H1 (cell line): ENCODE results near the gene DNAH8. TPM values are rescaled to one million over a fixed set of nuclear protein-coding genes. Genes with fewer than 3 reads are reported as not detected.
A peak's percentile ranks its signal among the peaks of the same experiment; 100 is the strongest.

ENCODE experiments used
- CTCF ChIA-PET: fragments of 300-600 bp; sonication (Branson Sonifier 250); formaldehyde crosslinking; loops from one replicate; lab custom pipeline; 2021; ENCODE audit not compliant: partially characterized antibody; lab: Charles Lee
- POLR2A ChIA-PET: fragments of 300-600 bp; sonication (Branson Sonifier 250); formaldehyde crosslinking; loops from one replicate; lab custom pipeline; 2021; ENCODE audit warnings: inconsistent platforms; ENCODE audit not compliant: partially characterized antibody; lab: Charles Lee
- DNase-seq, 2 experiments: peaks; one replicate each; pipeline versions ENCODE4 v3.0.0 to v3.0.0-alpha.2; 2010 to 2022; ENCODE audit warnings: low spot score in 2 of 2, low read depth in 1 of 2, mixed read lengths in 1 of 2
- FAIRE-seq: peaks from 2 replicates; lab custom pipeline; 2011; peaks lifted over from hg19 to GRCh38; lab: Jason Lieb, UNC
- H2AFZ ChIP-seq: 2 replicates; pipeline ENCODE4 v1.8.1; 2012; ENCODE audit warnings: low read length, inconsistent platforms
- H2AK5ac ChIP-seq: 2 replicates; pipeline ENCODE4 v1.6.1; 2013; ENCODE audit warnings: low read depth, low read length
- H2BK120ac ChIP-seq: replicated peaks from 2 replicates; pipeline ENCODE3; 2013; ENCODE audit warnings: low read depth, low read length, inconsistent platforms
- H2BK12ac ChIP-seq: 2 replicates; pipeline ENCODE4 v1.6.1; 2013; ENCODE audit warnings: low read depth, low read length
- H2BK15ac ChIP-seq: 2 replicates; pipeline ENCODE4 v1.6.1; 2013; ENCODE audit warnings: low read length
- H2BK20ac ChIP-seq: 2 replicates; pipeline ENCODE4 v1.6.1; 2013; ENCODE audit warnings: low read length
- H2BK5ac ChIP-seq: 2 replicates; pipeline ENCODE4 v1.6.1; 2013; ENCODE audit warnings: low read depth, low read length
- H3K14ac ChIP-seq: 2 replicates; pipeline ENCODE4 v1.6.1; 2013; ENCODE audit warnings: inconsistent platforms; ENCODE audit not compliant: insufficient read length
- H3K18ac ChIP-seq: 2 replicates; pipeline ENCODE4 v1.6.1; 2013; ENCODE audit warnings: low read length; ENCODE audit errors: extremely low read depth
- H3K23ac ChIP-seq: 2 replicates; pipeline ENCODE4 v1.6.1; 2013; ENCODE audit warnings: inconsistent platforms; ENCODE audit not compliant: insufficient read length
- H3K23me2 ChIP-seq: 2 replicates; pipeline ENCODE4 v1.6.1; 2013; ENCODE audit warnings: low read depth, low read length
- H3K27ac ChIP-seq: 2 replicates; pipeline ENCODE4 v1.6.1; 2011; ENCODE audit warnings: low read depth, low read length, inconsistent platforms
- H3K27me3 ChIP-seq, 4 experiments: replicated peaks in 1 of 4; 1 replicate in 1 of 4; 2 replicates in 3 of 4; pipeline versions ENCODE4 v1.6.1 to v1.8.1; 2011 to 2013; ENCODE audit warnings: low read length in 3 of 4, mild to moderate bottlenecking in 3 of 4, inconsistent platforms in 2 of 4, mixed read lengths in 2 of 4, moderate library complexity in 1 of 4; ENCODE audit not compliant: control insufficient read depth in 3 of 4, insufficient read depth in 3 of 4; ENCODE audit errors: extremely low read depth in 1 of 4
- H3K36me3 ChIP-seq, 4 experiments: 2 replicates each; pipeline versions ENCODE4 v1.6.1 to v1.8.1; 2011 to 2013; ENCODE audit warnings: mild to moderate bottlenecking in 4 of 4, low read length in 3 of 4, moderate library complexity in 2 of 4, control low read depth in 1 of 4, inconsistent platforms in 1 of 4; ENCODE audit not compliant: insufficient read depth in 4 of 4, control insufficient read depth in 2 of 4
- H3K4ac ChIP-seq: replicated peaks from 2 replicates; pipeline ENCODE3; 2013; ENCODE audit warnings: low read length, low read depth, mixed read lengths, inconsistent platforms; ENCODE audit not compliant: insufficient read length
- H3K4me1 ChIP-seq, 4 experiments: replicated peaks in 1 of 4; 1 replicate in 1 of 4; 2 replicates in 3 of 4; pipeline versions ENCODE4 v1.6.1 to v1.8.1; 2011 to 2013; ENCODE audit warnings: low read length in 3 of 4, inconsistent platforms in 2 of 4, mixed read lengths in 1 of 4; ENCODE audit not compliant: insufficient read depth in 4 of 4, control insufficient read depth in 3 of 4
- H3K4me2 ChIP-seq, 2 experiments: 2 replicates each; pipeline versions ENCODE4 v1.6.1 to v1.8.1; 2011 to 2013; ENCODE audit warnings: low read depth in 2 of 2, low read length in 2 of 2, control low read depth in 1 of 2, inconsistent platforms in 1 of 2, mild to moderate bottlenecking in 1 of 2; ENCODE audit not compliant: insufficient read depth in 1 of 2
- H3K4me3 ChIP-seq, 4 experiments: fragments of 200-600, 300-600 bp in 1 of 4; sonication (generic), shearing (Covaris generic), sonication (Bioruptor Twin) in 1 of 4; 2 replicates each; pipeline versions ENCODE4 v1.5.1 to v1.8.1; 2011 to 2016; ENCODE audit warnings: low read length in 4 of 4, low read depth in 3 of 4, control low read depth in 2 of 4, inconsistent platforms in 2 of 4, mild to moderate bottlenecking in 2 of 4, mixed read lengths in 1 of 4, moderate library complexity in 1 of 4; ENCODE audit not compliant: insufficient read depth in 2 of 4; ENCODE audit errors: extremely low read depth in 1 of 4
- H3K56ac ChIP-seq: replicated peaks from 2 replicates; pipeline ENCODE3; 2013; ENCODE audit warnings: low read depth, mild to moderate bottlenecking, mixed read lengths, low read length, inconsistent platforms; ENCODE audit not compliant: insufficient read length
- H3K79me1 ChIP-seq: 2 replicates; pipeline ENCODE4 v1.6.1; 2013; ENCODE audit warnings: low read depth, low read length, control low read depth
- H3K79me2 ChIP-seq, 2 experiments: 2 replicates each; pipeline versions ENCODE4 v1.6.1 to v1.8.1; 2012 to 2013; ENCODE audit warnings: low read length in 2 of 2, mild to moderate bottlenecking in 2 of 2, inconsistent platforms in 1 of 2; ENCODE audit not compliant: insufficient read depth in 2 of 2, control insufficient read depth in 1 of 2
- H3K9ac ChIP-seq, 4 experiments: replicated peaks in 1 of 4; 1 replicate in 1 of 4; 2 replicates in 3 of 4; pipeline versions ENCODE4 v1.6.1 to v1.8.1; 2011 to 2013; ENCODE audit warnings: low read depth in 3 of 4, low read length in 3 of 4, control low read depth in 2 of 4, mild to moderate bottlenecking in 2 of 4, moderate library complexity in 2 of 4, inconsistent platforms in 1 of 4; ENCODE audit errors: extremely low read depth in 1 of 4
- H3K9me3 ChIP-seq, 2 experiments: 2 replicates each; pipeline versions ENCODE4 v1.6.1 to v1.8.1; 2012 to 2013; ENCODE audit warnings: mild to moderate bottlenecking in 2 of 2, moderate library complexity in 2 of 2, control low read depth in 1 of 2, inconsistent platforms in 1 of 2, low read depth in 1 of 2, low read length in 1 of 2, mixed read lengths in 1 of 2; ENCODE audit not compliant: insufficient read depth in 2 of 2
- H4K20me1 ChIP-seq, 2 experiments: replicated peaks in 1 of 2; 2 replicates each; pipeline versions ENCODE3 to v1.8.1; 2011 to 2013; ENCODE audit warnings: inconsistent platforms in 2 of 2, low read length in 2 of 2, mild to moderate bottlenecking in 1 of 2; ENCODE audit not compliant: insufficient read depth in 2 of 2, control insufficient read depth in 1 of 2
- H4K5ac ChIP-seq: 2 replicates; pipeline ENCODE4 v1.6.1; 2013; ENCODE audit warnings: low read length, low read depth, mixed read lengths, inconsistent platforms; ENCODE audit not compliant: insufficient read length
- H4K8ac ChIP-seq: 2 replicates; pipeline ENCODE4 v1.8.0; 2013; ENCODE audit warnings: mild to moderate bottlenecking, moderate library complexity, low read length, inconsistent platforms; ENCODE audit not compliant: insufficient read depth; ENCODE audit errors: extremely low read depth
- H4K91ac ChIP-seq: replicated peaks from 2 replicates; pipeline ENCODE3; 2013; ENCODE audit warnings: low read length, mixed read lengths, inconsistent platforms; ENCODE audit not compliant: insufficient read length
- ASH2L ChIP-seq: fragments of 200-600, 300-600 bp; sonication (generic); IDR thresholded peaks from one replicate; pipeline ENCODE4 v1.7.1; 2017; ENCODE audit warnings: low read length
- CBX5 ChIP-seq: fragments of 300-800, 300-1000 bp; sonication (generic); IDR thresholded peaks from 2 replicates; pipeline ENCODE4 v1.7.1; 2016; ENCODE audit warnings: antibody characterized with exemption, low read length, low read depth
- HDAC2 ChIP-seq, 2 experiments: fragments of 300-600 bp in 1 of 2; sonication (generic) in 1 of 2; IDR thresholded peaks; 2 replicates each; pipeline ENCODE4 v1.6.1; 2011 to 2012; ENCODE audit warnings: low read depth in 2 of 2, low read length in 2 of 2, mild to moderate bottlenecking in 2 of 2, moderate library complexity in 2 of 2, borderline replicate concordance in 1 of 2, inconsistent platforms in 1 of 2
- JUN ChIP-seq: IDR thresholded peaks from 2 replicates; pipeline ENCODE4 v1.6.1; 2011; ENCODE audit warnings: low read depth, mild to moderate bottlenecking, improper control_type of control experiment, low read length
- KDM5A ChIP-seq: fragments of 200-600 bp; IDR thresholded peaks from 2 replicates; pipeline ENCODE4 v1.7.1; 2012; ENCODE audit warnings: mild to moderate bottlenecking, low read length, inconsistent platforms, mixed read lengths
- POLR2AphosphoS5 ChIP-seq: IDR thresholded peaks from 2 replicates; pipeline ENCODE4 v1.6.1; 2011; ENCODE audit warnings: low read depth, low read length
- RAD21 ChIP-seq, 2 experiments: IDR thresholded peaks in 1 of 2; conservative IDR thresholded peaks in 1 of 2; 2 replicates each; pipeline ENCODE4 v1.6.1; 2011; ENCODE audit warnings: low read depth in 2 of 2, low read length in 2 of 2, improper control_type of control experiment in 1 of 2, inconsistent platforms in 1 of 2, mild to moderate bottlenecking in 1 of 2, moderate library complexity in 1 of 2
- SP1 ChIP-seq: IDR thresholded peaks from 2 replicates; pipeline ENCODE4 v1.6.1; 2011; ENCODE audit warnings: low read depth, low read length
- SP2 ChIP-seq: IDR thresholded peaks from 2 replicates; pipeline ENCODE4 v1.6.1; 2012; ENCODE audit warnings: mild to moderate bottlenecking, low read length, inconsistent platforms
- TAF1 ChIP-seq: IDR thresholded peaks from 2 replicates; pipeline ENCODE4 v1.6.1; 2011; ENCODE audit warnings: mild to moderate bottlenecking, low read depth, low read length
- USF2 ChIP-seq: IDR thresholded peaks from 2 replicates; pipeline ENCODE4 v1.6.1; 2011; ENCODE audit warnings: low read length, improper control_type of control experiment
- WGBS, 2 experiments: shearing (Covaris generic) in 1 of 2; methylation state at CpG; one replicate each; pipeline versions ENCODE4 v1.1.6 to v1.1.7; 2013 to 2015; ENCODE audit warnings: low lambda C conversion rate in 2 of 2, mixed read lengths in 2 of 2, inconsistent platforms in 1 of 2, low coverage in 1 of 2, missing lambda C conversion rate in 1 of 2; ENCODE audit not compliant: insufficient replicate concordance in 2 of 2, insufficient coverage in 1 of 2, insufficient read length in 1 of 2; ENCODE audit errors: extremely low coverage in 1 of 2, missing lambda C conversion rate in 1 of 2; 5-methylcytosine and 5-hydroxymethylcytosine counted together
- polyA plus RNA-seq, 7 experiments: library from polyadenylated mRNA; depleted of rRNA in 3 of 7; stranded (reverse) in 5 of 7; unstranded in 2 of 7; fragments of >200 nt in 5 of 7; fragments of 200-250 nt in 2 of 7; gene quantifications; 1 replicate in 5 of 7; 2 replicates in 1 of 7; 4 replicates in 1 of 7; pipeline versions ENCODE4 v1.2.1 to v1.2.3, GENCODE V29; 2011 to 2013; ENCODE audit warnings: missing spikeins in 2 of 7, mixed read lengths in 2 of 7
- total RNA-seq: library from RNA; stranded (reverse); fragmentation: NEBNext Ultra II Directional; extraction: Animal tissue kit (Norgen Biotek cat#: 25700); gene quantifications from 2 replicates; pipeline ENCODE4 v1.2.1, GENCODE V29; 2021

Gene DNAH8
- total and polyA plus RNA-seq, 2 of the 8 experiments (the other 6 are each of a cell fraction or from before 2014, with no cell fraction given), result under 0.01 TPM; not detected in 1

- Histone ChIP-seq H3K9me3 (no peaks in the 10 kb centered on the region), H3K4me2 (no peak overlapping the region), H3K9ac (no peak overlapping the region), H3K4ac (no peak overlapping the region), H3K36me3 (no peaks in the 10 kb centered on the region), H3K79me2 (no peaks in the 10 kb centered on the region), H4K8ac (peak overlapping the region; percentile 54; the same call in 1 of the 2 replicates), H2BK5ac (no peak overlapping the region), H3K27me3 (no peaks in the 10 kb centered on the region), H2BK12ac (no peak overlapping the region), H2AK5ac (no peak overlapping the region), H3K79me1 (no peaks in the 10 kb centered on the region), H4K20me1 (no peaks in the 10 kb centered on the region), H3K23ac (no peak overlapping the region), H2BK15ac (no peak overlapping the region), H3K27ac (no peak overlapping the region), H3K23me2 (no peaks in the 10 kb centered on the region), H3K4me3 (no peak overlapping the region), H3K4me1 (peaks cover 0 to 7% (median 0%) of the 10 kb centered on the region in 4 experiments; a peak in 2 of 7 replicates), H2BK120ac (no peak overlapping the region), H2BK20ac (no peak overlapping the region), H4K5ac (no peak overlapping the region), H3K56ac (no peak overlapping the region), H3K18ac (no peak overlapping the region), H4K91ac (no peak overlapping the region), H3K14ac (no peak overlapping the region), H2AFZ (no peak overlapping the region)
- WGBS, 2 experiments, result 88% methylated on average over 8 of the region's 8 CpGs; no CpG with 5 or more reads in 1 of the 2 experiments
- no peak for DNase-seq
- ChIA-PET POLR2A (interaction anchor here (0.6 to 1.0 kb wide), 2 partner anchors 10 to 240 kb away, joined by 3 read pairs; no protein-coding TSS in a partner anchor), CTCF (interaction anchor here (0.7 to 2.2 kb wide), 9 partner anchors 13 to 231 kb away, joined by 3 to 7 read pairs (median 3); no protein-coding TSS in a partner anchor)
- FAIRE-seq, result no peak
- TF ChIP-seq TAF1 (no peak), KDM5A (no peak), HDAC2 (IDR thresholded peaks at IDR 0.05; ENCODE audit: borderline replicate concordance in 1 of 2, low read depth in 2 of 2, low read length in 2 of 2) (no peak), CBX5 (no peak), ASH2L (no peak), POLR2AphosphoS5 (no peak), RAD21 (IDR thresholded peaks at IDR 0.05 in 1 of 2, conservative IDR thresholded peaks at IDR 0.05 in 1 of 2; ENCODE audit: low read depth in 2 of 2, low read length in 2 of 2) (no peak), USF2 (no peak), JUN (no peak), SP2 (no peak), SP1 (no peak)
Measured at GRCh38 chr6:39079197-39080125, 364.4 kb downstream of the DNAH8 start.
